Right lobe of liver (tissue), 6 donors: ENCODE data around the gene METTL2A. TPM values are rescaled to one million over a fixed set of nuclear protein-coding genes. Genes with fewer than 3 reads are reported as not detected.
"Not testable (repeated sequence)": the region's sequence is repeated elsewhere in the genome, so short reads cannot be mapped to it uniquely, and the experiment has no call there.

ENCODE experiments used
- ATAC-seq, 4 donors: fragments of 200-7000 bp; cut with Tn5 transposase; one replicate each; pipeline ENCODE4 v1.9.1; 2020; ENCODE audit warnings: mild to moderate bottlenecking in 4 of 4, moderate library complexity in 4 of 4
- DNase-seq, 3 donors: peaks; one replicate each; pipeline ENCODE4 v3.0.0-alpha.2; 2020
- H3K27ac ChIP-seq, 3 donors: fragments of 200-600 bp; one replicate each; pipeline ENCODE4 v1.8.0; 2022
- H3K27me3 ChIP-seq, 2 donors: fragments of 200-600 bp; one replicate each; pipeline ENCODE4 v1.8.0; 2022
- H3K36me3 ChIP-seq, 4 donors: fragments of 200-600 bp; sonication (generic) in 1 of 4; one replicate each; pipeline versions ENCODE4 v1.5.1 to v1.8.0; 2017 to 2022; ENCODE audit warnings: control low read depth in 1 of 4
- H3K4me1 ChIP-seq, 4 donors: fragments of 200-600 bp; sonication (generic) in 1 of 4; one replicate each; pipeline versions ENCODE4 v1.5.1 to v1.8.0; 2017 to 2022; ENCODE audit warnings: control low read depth in 1 of 4
- H3K4me3 ChIP-seq, 3 donors: fragments of 200-600 bp; one replicate each; pipeline ENCODE4 v1.8.0; 2022
- H3K9me3 ChIP-seq, 4 donors: fragments of 200-600 bp; sonication (generic) in 1 of 4; one replicate each; pipeline versions ENCODE4 v1.5.1 to v1.8.0; 2017 to 2022; ENCODE audit warnings: control low read depth in 1 of 4
- WGBS: methylation state at CpG from one replicate; pipeline ENCODE4 v1.1.6; 2018; ENCODE audit warnings: low coverage, low lambda C conversion rate; ENCODE audit not compliant: insufficient coverage; ENCODE audit errors: missing lambda C conversion rate; 5-methylcytosine and 5-hydroxymethylcytosine counted together
- intact Hi-C, 2 donors: fragments of 100-400 bp; cut with DNase I; formaldehyde crosslinking; loops; one replicate each; pipeline versions ENCODE4 v1.11.2 to v1.14.1; 2022
- small RNA-seq, 2 experiments: library from RNA; depleted of rRNA; stranded (forward); fragments of <200 nt; gene quantifications; one replicate each; pipeline ENCODE3, GENCODE V24; 2016
- total RNA-seq, 6 experiments: library from RNA; depleted of rRNA in 2 of 6; stranded (reverse); fragments of >200 nt in 2 of 6; fragmentation: NEBNext Ultra II Directional in 3 of 6; extraction: Animal tissue kit (Norgen Biotek cat#: 25700) in 3 of 6; gene quantifications; one replicate each; pipeline versions ENCODE4 v1.1.0 to v1.2.4, GENCODE V29; 2016 to 2023
- donor health status: DM: no; HTN: yes; CAD: no.
- donor health status: DM: no; HTN: no; CAD: no.
- donor health status: DM: no; HTN: no; CAD: no.
- donor health status: DM: no; HTN: yes; CAD: no.
- donor health status: DM: no; HTN: yes; CAD: no.

The METTL2A gene
- total RNA-seq, 6 experiments from 2014 or later: 8.0 to 12.1 (median 9.3) TPM

GRCh38 chr17:62482553-62482952 lies 58.9 kb downstream of the METTL2A start:
- DNase-seq, H3K4me1 ChIP-seq, ATAC-seq, intact Hi-C loops, H3K36me3 ChIP-seq, H3K9me3 ChIP-seq, H3K4me3 ChIP-seq, H3K27ac ChIP-seq, H3K27me3 ChIP-seq: not testable (repeated sequence)
- 69% methylated on average over 2 of the region's 3 CpGs for WGBS

GRCh38 chr17:62490990-62491389 lies 67.3 kb downstream of the METTL2A start:
- H3K4me3 ChIP-seq, ATAC-seq, intact Hi-C loops, H3K27me3 ChIP-seq, DNase-seq, H3K9me3 ChIP-seq, H3K36me3 ChIP-seq, H3K4me1 ChIP-seq, H3K27ac ChIP-seq: not testable (repeated sequence)
- WGBS: 14% methylated on average over 1 of the region's 1 CpG

- H3K9me3 ChIP-seq, intact Hi-C loops, H3K4me1 ChIP-seq, DNase-seq, ATAC-seq, H3K4me3 ChIP-seq, H3K27me3 ChIP-seq, H3K36me3 ChIP-seq, H3K27ac ChIP-seq: not testable (repeated sequence)
- WGBS: 75% methylated on average over 5 of the region's 5 CpGs
Observed at GRCh38 chr17:62493049-62493655, 69.5 kb downstream of the METTL2A start.

GRCh38 chr17:62494073-62494472 lies 70.4 kb downstream of the METTL2A start:
- H3K27ac ChIP-seq, H3K9me3 ChIP-seq, H3K36me3 ChIP-seq, intact Hi-C loops, DNase-seq, H3K4me3 ChIP-seq, H3K27me3 ChIP-seq, H3K4me1 ChIP-seq, ATAC-seq: not testable (repeated sequence)
- WGBS: 90% methylated on average over 7 of the region's 7 CpGs

GRCh38 chr17:62496344-62496743 lies 72.6 kb downstream of the METTL2A start:
- H3K4me3 ChIP-seq, H3K4me1 ChIP-seq, ATAC-seq, H3K27ac ChIP-seq, H3K36me3 ChIP-seq, H3K27me3 ChIP-seq, H3K9me3 ChIP-seq, DNase-seq, intact Hi-C loops: not testable (repeated sequence)
- 93% methylated on average over 3 of the region's 4 CpGs for WGBS

GRCh38 chr17:62498796-62499195 lies 75.1 kb downstream of the METTL2A start:
- H3K27me3 ChIP-seq, ATAC-seq, H3K9me3 ChIP-seq, H3K27ac ChIP-seq, H3K4me1 ChIP-seq, DNase-seq, H3K36me3 ChIP-seq, intact Hi-C loops, H3K4me3 ChIP-seq: not testable (repeated sequence)
- WGBS: 100% methylated on average over 4 of the region's 8 CpGs

Small RNAs within 50 kb of the gene (small RNA-seq; reads per million reads assigned to genes)
- gene RNU7-52P: 0 reads per million in 2 experiments

Other genes starting within 250 kb of the METTL2A start
- gene EFCAB3, start 43.3 kb upstream of the METTL2A start, total RNA-seq: not detected
- gene TLK2, start 54.9 kb downstream of the METTL2A start, total RNA-seq: 10 to 100 TPM; 11.6 to 13.8 (median 12.6) TPM
- 1 to 10 TPM; 1.7 to 7.4 (median 3.8) TPM for gene MRC2, start 203.8 kb downstream of the METTL2A start, total RNA-seq